HTR-8/SVneo (cell line): ENCODE measurements around the gene ELOVL6.
"Not testable (repeated sequence)": the region's sequence is repeated elsewhere in the genome, so short reads cannot be mapped to it uniquely, and the experiment has no call there.

Source experiments
- DNase-seq: peaks from one replicate; pipeline ENCODE4 v3.0.0; 2011; ENCODE audit warnings: low spot score, mixed read lengths; ENCODE audit not compliant: insufficient read length
- FAIRE-seq: peaks from 2 replicates; lab custom pipeline; 2011; peaks lifted over from hg19 to GRCh38; lab: Jason Lieb, UNC

ELOVL6 gene

DNA sequence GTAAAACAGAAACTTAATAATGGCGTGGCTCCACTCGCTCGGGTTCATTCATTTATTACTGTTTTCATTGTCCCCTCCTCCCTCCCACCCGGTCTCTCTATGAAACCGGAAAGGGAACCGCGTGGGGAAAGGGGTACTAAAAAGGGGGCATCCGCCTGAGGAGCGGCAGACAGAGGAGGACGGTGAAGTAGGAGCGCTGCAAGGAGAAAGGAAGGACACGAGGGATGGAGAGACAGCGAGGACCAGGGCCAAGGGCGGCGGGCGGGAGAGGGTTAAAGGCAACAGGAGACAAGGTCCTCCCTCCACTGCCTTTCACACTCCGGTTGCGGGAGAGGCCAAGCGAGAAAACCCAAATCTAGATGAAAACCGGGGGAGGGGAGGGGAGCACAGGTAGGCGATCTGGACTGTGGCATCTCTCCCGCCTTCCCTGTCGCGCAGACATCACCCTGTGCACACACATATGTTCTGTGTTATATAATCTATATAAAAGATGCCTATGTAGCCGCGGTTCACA lies 829 bp downstream of the ELOVL6 start:
- FAIRE-seq (peak; percentile 4), DNase-seq (peak; percentile 27)

DNA sequence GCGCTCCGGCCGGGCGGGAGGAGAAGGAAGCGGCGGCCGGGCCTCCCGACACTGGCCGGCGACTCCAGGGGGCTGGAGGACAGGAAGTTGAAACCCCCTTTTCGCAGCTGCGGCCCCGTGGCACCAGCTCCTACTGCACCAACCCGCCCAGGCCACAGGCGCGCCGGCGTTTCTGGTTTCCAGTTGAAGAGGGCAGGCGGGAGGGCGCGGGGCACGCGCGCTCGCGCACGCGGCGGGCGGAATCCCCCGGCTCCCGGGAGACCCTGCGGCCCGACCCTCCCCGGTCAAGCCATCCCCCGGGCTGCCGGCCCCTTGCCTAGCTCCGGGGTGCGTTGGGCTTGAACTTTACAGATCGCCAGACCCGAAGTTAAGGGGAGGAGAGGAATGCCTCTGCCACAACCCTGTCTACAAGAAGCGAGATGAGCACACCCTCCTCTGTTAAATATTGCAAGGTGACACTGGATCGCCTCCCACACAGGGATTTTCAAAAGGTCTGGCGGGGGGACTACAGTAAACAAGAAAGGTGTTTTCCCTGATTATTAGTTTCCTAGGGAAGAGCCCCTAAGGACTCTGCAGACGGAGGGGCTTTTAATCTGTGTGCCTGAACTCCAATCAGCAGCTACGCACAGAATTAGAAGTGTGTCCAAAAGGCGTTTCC lies 1.4 kb downstream of the ELOVL6 start:
- DNase-seq (peak; percentile 19), FAIRE-seq (no peak)

DNA sequence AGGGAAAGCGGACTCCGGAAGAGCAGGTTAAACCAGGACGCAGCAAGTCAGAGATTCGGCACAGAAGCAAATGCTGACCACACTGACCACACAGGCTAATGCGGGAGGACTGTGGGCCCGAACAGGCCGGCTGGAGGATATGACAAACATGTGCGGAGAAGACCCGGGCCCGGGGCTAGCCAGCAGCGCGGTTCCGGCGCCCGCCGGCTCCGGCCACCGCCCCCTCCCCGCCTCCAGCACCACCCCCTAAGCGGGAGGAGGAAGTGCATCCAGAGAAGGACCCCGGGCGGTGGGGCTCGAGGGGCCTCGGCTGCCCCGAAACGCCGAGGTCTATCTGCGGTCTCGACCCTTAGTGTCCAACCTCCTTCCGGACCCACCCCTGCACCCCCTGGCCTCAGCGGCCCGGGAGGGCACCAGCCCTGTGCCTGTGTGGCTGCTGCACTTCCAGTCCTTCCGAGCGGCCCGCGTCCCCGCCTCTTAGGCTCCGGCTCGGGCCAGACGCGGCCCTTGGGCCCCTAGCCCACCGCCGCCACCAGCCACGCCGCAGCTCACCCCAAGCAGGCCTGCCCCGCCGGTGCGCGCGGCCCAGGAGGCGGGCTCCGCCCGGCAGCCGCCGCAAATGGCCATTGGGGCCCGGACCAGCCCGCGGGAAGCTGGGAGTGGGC lies 2.1 kb downstream of the ELOVL6 start:
- DNase-seq (peak; percentile 18), FAIRE-seq (no peak)

DNA sequence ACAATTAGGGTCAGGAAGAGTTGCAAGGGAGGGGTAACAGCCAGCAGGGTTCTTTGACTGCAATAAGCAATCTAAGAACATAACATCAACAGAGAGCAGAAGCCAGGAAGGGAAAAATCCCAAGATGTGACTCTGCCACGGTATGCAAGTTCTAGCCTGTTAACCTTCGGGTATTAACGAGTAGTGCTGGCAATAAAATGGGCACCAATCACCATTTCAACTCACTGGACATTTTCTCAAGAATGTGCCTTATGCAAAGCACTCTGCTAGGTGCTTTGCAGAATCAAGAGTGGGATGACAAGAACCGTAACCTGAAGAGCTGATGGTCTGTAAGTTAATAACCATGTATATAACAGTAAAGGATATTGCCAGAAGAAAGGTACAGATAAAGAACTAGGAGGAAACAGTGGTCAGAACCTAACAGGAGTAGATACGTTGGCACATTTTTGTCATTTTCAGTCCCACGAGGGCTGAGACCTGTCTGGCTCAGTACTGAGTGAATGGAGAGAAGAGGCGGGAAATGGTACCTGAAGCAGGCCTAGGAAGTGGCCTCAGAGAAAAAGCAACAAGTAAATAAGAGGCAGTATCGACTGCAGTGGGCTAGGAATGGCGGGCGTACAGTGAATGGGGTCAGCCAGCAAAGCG lies 2.7 kb downstream of the ELOVL6 start:
- DNase-seq (no peak), FAIRE-seq (peak; percentile 16)

DNA sequence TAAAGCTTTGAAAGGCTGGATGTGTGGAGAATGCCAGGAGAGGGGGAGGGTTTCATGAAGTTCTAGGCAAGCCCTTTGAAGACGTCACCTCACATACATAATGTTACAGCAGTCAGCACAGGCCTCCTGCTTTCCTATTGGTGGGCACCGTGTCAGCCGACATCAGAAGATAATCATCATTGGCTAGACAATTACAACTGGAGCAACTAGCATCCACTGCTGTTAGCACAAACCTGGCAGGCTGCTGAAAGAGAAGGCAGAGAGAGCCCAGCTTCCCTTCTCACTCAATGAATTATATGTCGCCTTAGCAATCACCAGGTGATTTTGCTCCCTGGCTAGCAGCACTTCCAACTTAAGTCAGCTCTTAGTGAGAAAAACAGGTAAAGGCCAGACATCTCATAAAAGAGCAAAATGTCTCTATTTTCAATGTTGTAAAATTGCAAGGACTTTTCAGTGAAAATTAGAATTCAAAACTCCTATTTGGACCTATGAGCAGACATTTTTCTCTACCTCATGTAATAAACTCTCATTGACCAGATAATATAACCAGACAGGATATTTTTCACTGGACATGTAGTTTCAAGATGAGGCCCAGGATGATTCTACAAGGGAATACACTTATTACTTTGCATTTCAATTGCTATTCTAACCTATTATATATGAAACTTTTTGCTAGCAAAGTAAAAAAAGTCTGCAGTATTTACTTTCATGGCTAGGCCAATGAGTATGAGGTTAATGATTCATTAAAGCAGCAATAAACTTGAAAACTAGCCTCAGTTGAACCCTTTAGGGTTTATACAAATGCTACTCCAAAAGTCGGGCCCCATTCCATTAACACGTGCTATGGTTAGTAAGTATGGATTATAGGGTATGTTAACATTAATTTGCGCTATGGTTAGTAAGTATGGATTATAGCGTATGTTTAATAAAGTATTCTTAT lies 4.3 kb downstream of the ELOVL6 start:
- FAIRE-seq = peak; percentile 84
- peak; percentile 91 for DNase-seq

DNA sequence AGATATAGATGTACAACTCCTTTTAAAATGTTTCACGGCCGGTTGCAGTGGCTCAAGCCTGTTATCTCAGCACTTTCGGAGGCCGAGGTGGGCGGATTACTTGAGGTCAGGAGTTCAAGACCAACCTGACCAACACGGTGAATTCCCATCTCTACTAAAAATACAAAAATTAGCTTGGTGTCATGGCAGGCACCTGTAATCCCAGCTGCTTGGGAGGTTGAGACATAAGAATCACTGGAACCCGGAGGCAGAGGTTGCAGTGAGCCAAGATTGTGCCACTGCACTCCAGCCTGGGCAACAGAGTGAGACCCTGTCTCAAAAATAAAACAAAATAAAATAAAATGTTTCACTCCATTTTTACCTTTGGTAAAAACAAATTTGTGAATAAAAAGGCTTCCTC lies 5.1 kb downstream of the ELOVL6 start:
- DNase-seq, FAIRE-seq: not testable (repeated sequence)

DNA sequence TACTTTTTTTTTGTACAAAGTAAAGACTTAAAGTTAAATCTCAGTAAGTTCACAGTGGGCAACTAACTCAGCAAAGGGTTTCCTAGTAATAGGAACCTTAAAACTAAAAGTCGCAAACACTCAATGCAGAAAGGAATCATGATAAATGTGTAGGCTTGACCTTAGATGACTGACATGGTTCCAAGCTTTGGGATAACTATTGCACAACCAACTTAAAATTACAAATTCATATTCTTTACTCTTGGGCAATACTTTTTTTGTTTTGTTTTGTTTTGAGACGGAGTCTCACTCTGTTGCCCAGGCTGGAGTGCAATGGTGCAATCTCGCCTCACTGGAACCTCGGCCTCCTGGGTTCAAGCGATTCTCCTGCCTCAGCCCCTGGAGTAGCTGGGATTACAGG lies 8.2 kb downstream of the ELOVL6 start:
- no peak for DNase-seq
- FAIRE-seq = no peak

DNA sequence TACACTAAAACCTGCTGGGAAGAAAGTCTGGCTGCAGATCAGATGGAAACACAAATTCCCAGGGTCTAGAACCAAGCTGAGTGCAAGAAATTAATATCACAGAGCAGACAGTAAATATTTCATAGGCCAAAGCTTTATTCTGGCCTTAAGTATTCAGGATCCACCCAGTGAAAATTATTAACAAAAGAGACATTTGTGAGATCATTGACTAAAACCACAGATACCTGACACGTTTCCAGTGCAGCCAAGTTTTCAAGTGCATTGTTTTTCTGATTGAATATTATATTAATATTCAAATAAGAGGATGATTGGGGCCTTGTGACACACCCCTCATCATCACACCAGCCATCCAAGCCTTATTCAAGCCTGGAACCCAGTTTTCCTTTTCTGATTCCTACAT lies 10.3 kb downstream of the ELOVL6 start:
- no peak for FAIRE-seq
- DNase-seq = no peak

DNA sequence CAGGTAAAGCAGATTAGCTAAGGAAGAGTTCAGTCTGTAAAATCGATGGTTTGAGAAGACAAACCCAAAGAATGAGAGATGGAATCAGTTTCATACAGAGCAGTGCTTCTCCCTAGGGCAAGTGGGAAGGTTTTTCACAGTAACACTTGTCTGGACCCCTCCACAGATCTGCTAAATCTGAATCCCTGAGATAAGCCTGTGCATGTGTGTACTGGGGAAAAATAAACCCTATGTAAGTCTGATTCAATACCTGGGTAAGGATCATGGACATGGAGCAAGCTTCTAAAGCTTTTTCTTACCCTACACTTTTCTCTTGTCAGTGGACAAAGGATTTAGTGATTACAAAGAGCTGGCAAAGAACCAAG lies 13.6 kb downstream of the ELOVL6 start:
- FAIRE-seq = no peak
- DNase-seq = no peak

DNA sequence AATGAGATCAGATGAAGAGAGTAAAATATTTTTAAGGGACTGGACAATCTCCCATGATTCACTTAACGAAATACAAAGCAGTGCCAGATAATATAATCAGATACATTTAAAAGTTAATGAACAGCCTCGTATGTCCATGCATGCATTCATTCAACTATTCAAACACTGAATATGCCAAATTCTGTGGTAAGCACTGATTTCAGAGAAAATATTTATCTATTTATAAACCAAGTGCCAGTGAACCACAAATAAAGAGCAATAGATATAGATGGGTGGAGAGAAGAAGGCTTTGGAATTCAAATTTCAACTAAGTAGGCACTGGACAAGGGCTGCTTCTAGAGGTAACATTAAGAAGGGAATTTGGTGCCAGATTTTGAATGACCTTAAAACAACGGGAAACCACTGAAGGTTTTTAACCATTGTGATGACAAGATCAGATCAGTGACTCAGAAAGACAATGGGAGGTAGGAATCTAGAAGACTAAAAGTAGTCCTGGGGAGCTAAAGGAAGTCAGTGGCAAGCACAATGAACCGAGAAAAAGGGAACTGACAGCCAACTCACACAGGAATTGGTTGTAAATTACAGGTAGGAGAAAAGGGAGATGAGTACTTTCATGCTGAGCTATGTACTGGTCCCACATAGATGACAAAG lies 14.2 kb downstream of the ELOVL6 start:
- FAIRE-seq (no peak), DNase-seq (no peak)

DNA sequence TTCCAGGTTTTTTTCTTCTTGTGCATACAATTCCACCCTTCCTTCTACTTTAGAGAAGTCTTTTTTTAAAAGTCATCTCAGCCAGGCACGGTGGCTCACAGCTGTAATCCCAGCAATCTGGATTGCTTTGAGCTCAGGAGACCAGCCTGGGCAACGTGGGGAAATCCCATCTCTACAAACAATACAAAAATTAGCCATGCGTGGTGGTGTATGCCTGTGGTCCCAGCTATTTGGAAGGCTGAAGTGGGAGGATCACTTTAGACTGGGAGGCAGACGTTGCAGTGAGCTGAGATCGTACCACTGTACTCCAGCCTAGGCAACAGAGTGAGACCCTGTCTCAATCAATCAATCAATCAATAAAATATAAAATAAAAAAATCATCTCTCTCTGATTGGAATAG lies 14.8 kb downstream of the ELOVL6 start:
- DNase-seq = no peak
- FAIRE-seq = no peak

DNA sequence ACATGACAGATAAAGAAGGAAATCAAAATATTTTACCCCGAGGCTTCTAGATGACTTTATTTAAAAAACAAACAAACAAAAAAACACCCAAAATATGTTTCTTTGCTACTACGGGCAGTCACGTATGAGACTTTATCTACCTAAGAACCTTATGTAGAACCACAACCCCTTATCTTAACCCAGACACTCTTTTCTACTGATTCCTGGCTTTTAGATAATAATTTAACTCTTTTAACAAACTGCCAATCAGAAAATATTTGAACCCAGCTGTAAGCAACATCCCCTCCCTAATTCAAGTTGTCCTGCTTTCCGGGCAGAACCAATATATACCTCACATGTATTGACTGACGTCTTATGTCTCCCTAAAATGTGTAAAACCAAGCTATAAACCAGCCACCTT lies 15.4 kb downstream of the ELOVL6 start:
- DNase-seq = no peak
- FAIRE-seq = no peak

DNA sequence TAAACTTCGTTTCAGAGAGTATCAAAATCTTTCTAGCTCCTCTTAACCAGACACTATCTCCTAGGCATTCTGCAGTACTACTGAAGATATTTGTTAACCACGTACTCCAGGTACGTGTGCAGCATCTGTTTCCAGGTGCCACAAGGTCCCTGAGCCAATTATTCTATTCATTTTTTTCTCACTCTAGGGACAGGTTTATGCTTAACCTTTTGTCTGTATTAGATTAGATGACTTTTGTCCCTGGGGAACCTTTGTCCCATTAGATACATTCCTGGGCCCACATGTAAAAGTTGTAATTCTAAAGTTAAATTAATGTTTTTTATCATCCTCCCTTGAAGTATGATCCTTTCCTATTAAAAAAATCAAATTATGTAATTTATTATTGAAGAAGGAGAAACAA lies 16.5 kb downstream of the ELOVL6 start:
- FAIRE-seq (no peak), DNase-seq (no peak)

DNA sequence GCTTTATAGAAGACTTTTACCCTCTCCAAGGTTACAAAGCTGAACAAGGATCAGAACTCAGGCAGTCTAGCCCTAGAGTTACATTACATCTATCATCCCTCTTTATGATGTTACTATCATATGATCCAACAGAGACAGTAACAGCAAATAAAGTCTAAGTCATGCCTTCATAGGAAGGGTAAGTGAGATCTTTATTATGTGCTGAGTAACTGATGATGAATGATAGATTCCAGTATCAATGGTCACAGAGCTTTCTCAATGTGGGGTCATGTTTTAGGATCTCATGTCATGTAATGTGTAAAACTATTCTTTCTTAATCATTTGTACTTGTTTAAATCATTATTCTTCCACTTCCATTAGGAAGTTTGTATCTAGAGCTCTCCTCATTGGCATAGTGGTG lies 22.8 kb downstream of the ELOVL6 start:
- FAIRE-seq (no peak), DNase-seq (no peak)

DNA sequence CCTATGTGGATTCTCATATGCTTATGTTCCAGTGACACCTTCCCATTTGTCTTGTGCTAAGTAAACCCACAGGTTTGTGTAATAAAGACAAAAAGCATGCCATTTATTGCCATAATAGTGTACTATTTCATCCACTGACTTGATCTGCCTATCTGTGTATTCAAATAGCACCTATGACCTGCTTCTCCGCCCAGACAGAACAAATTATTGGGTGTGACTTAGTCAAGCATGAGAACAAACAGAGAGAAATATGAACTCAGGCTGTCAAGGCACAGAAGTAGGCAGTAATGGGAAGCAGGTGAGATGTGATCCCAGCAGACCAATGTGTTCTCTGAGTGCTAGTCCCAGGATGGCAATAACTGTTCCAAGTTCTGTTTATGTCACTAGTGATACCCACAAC lies 25.4 kb downstream of the ELOVL6 start:
- DNase-seq (no peak), FAIRE-seq (no peak)

DNA sequence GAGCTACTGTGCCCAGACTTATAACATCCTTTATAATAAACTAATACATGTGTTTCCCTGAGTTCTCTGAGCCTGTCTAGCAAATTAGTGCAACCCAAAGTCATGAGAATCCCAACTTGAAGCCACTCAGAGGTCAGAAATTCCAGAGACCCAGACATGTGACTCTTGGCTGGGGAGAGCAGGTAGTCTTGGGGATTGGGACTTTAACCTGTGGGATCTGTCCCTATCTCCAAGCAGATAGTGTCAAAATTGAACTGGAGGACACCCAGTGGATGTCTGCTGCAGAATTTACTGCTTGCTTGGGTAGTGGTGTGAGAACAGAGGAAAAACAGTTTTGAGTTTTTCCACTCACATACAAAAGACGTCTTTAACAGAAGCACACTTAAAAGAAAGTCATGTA lies 26.4 kb downstream of the ELOVL6 start:
- DNase-seq = no peak
- no peak for FAIRE-seq

DNA sequence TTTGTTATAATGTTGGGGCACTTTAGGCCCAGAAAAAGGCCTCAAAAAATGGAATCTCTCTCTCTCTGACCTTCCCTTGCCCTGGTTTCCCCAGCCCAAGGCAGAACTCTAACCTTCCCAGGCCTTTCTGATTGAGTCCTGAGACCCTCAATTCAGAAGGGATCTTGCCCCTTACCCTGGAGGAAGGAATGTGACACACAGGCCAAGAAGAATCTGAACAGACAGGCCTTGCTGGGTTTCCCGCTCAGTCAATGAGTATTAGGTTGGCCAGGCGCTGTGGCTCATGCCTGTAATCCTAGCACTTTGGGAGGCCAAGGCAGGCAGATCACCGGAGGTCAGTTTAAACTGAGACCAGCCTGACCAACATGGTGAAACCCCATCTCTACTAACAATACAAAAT lies 27.6 kb downstream of the ELOVL6 start:
- DNase-seq (no peak), FAIRE-seq (no peak)

DNA sequence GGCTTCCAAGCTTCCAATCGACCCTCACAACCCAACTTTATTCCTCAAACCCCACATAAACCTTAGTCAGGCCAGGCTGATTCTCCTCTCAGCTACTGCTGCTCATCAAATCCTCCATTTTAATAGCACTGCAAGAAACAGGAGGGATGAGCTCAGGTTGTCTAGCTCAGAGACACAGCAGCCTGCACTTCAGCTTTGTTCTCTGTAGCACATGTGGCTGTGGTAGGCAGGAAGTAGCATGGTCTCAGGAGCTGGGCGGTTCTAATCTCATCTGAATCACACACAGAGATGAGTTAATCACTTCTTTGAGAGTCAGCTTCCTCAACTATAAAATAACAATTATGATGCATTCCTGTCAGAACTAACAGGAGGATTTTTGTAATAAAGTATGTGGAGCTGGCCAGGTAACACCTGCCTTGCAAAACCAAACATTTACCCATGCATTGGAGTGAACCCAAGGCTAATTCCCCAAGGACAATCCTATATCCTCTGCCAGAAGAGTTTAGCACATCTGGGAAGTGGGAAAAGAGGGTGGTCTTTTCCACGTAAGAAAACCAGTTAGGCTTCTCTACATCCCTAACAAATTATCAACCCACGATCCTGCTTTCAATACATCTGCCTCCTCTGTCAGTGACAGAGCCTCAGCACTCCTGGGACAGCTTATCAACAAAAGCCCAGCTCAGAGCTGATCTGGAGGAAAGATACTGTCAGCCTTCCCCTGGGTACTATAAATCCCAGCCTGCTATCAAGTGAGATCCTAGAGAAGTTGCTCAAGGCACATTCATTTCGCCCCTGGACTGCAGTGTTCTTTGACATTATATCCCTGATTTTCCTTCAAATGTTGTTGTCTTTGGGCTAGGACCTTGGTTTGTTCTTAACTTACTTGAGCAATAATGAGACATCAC lies 32.8 kb downstream of the ELOVL6 start:
- FAIRE-seq = no peak
- DNase-seq = no peak

DNA sequence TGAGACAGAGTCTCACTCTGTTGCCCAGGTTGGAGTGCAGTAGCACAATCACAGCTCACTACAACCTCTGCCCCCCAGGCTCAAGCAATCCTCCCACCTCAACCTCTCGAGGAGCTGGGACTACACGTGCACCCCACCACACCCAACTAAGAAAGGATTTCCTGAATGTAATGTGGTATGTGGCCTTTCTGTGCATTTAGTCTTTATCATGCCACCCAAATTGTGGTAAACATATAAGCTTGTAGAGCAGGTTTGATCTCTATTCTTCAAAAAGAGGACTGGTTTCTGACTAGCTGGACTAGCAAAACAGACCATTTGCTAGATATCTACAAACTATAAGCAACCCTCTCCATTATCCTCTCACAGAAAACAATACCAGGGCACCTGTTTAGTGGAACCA lies 33.6 kb downstream of the ELOVL6 start:
- FAIRE-seq (no peak), DNase-seq (no peak)
